OCI-LY7 (cell line): ENCODE measurements around the gene MSANTD3. TPM values are rescaled to one million over a fixed set of nuclear protein-coding genes. Genes with fewer than 3 reads are reported as not detected.

ENCODE experiments used
- BruUV-seq: library from RNA; stranded (reverse); fragments of 400-500 nt; replicated peaks from 2 replicates; lab custom pipeline; 2021; lab: Mats Ljungman, UMichigan
- CTCF ChIA-PET: fragments of 300-600 bp; sonication (Branson Sonifier 250); formaldehyde crosslinking; loops from one replicate; lab custom pipeline; 2022; ENCODE audit warnings: antibody characterized with exemption; ENCODE audit not compliant: unreplicated experiment; lab: Charles Lee
- POLR2A ChIA-PET: fragments of 300-600 bp; sonication (Branson Sonifier 250); formaldehyde crosslinking; loops from one replicate; lab custom pipeline; 2022; ENCODE audit warnings: antibody characterized with exemption; lab: Charles Lee
- DNase-seq: peaks from one replicate; pipeline ENCODE4 v3.0.0-alpha.2; 2015; ENCODE audit warnings: low spot score
- H2AFZ ChIP-seq: fragments of 200-600 bp; sonication (generic), shearing (Covaris generic); 2 replicates; pipeline ENCODE4 v1.6.1; 2014; ENCODE audit warnings: mild to moderate bottlenecking, antibody characterized with exemption, low read length, moderate library complexity
- H3K27ac ChIP-seq: fragments of 200-600 bp; sonication (generic); 2 replicates; pipeline ENCODE4 v1.5.1; 2014; ENCODE audit warnings: mixed run types, low read depth, mild to moderate bottlenecking, moderate library complexity, low read length, inconsistent platforms; ENCODE audit not compliant: poor library complexity, severe bottlenecking
- H3K36me3 ChIP-seq: fragments of 200-600 bp; sonication (generic); 2 replicates; pipeline ENCODE4 v1.6.1; 2014; ENCODE audit warnings: mild to moderate bottlenecking, antibody characterized with exemption, low read length, moderate library complexity, mixed read lengths; ENCODE audit not compliant: insufficient read depth
- H3K4me1 ChIP-seq: fragments of 200-600 bp; sonication (generic); 2 replicates; pipeline ENCODE4 v1.5.1; 2014; ENCODE audit warnings: mild to moderate bottlenecking, low read length; ENCODE audit not compliant: insufficient read depth, poor library complexity, severe bottlenecking
- H3K4me2 ChIP-seq: fragments of 200-600 bp; sonication (generic); 2 replicates; pipeline ENCODE4 v1.6.1; 2014; ENCODE audit warnings: mild to moderate bottlenecking, low read length
- H3K4me3 ChIP-seq: fragments of 200-600 bp; sonication (generic); 2 replicates; pipeline ENCODE4 v1.5.1; 2014; ENCODE audit warnings: mild to moderate bottlenecking, low read depth, low read length; ENCODE audit not compliant: poor library complexity, severe bottlenecking
- H3K79me2 ChIP-seq: fragments of 200-600 bp; sonication (generic); 2 replicates; pipeline ENCODE4 v1.6.1; 2016; ENCODE audit warnings: low read depth, mild to moderate bottlenecking, low read length, moderate library complexity, mixed read lengths; ENCODE audit not compliant: insufficient read depth
- H3K9me2 ChIP-seq: fragments of 200-600 bp; sonication (generic); 2 replicates; pipeline ENCODE4 v1.6.1; 2016; ENCODE audit warnings: mild to moderate bottlenecking, low read length, mixed read lengths; ENCODE audit not compliant: insufficient read depth
- H3K9me3 ChIP-seq: fragments of 200-600 bp; sonication (generic); 2 replicates; pipeline ENCODE4 v1.6.1; 2014; ENCODE audit warnings: mild to moderate bottlenecking, mixed run types, low read length, mixed read lengths
- H4K20me1 ChIP-seq: fragments of 200-600 bp; sonication (generic); 2 replicates; pipeline ENCODE4 v1.6.1; 2014; ENCODE audit warnings: mild to moderate bottlenecking, antibody characterized with exemption, low read length, moderate library complexity, mixed read lengths; ENCODE audit not compliant: insufficient read depth
- EZH2phosphoT487 ChIP-seq: fragments of 200-600 bp; sonication (generic); IDR thresholded peaks from 2 replicates; pipeline ENCODE4 v1.6.1; 2018; ENCODE audit warnings: low read depth, borderline replicate concordance, mild to moderate bottlenecking, mixed run types, antibody characterized with exemption, low read length, moderate library complexity, mixed read lengths
- intact Hi-C: fragments of 100-400 bp; cut with micrococcal nuclease; formaldehyde crosslinking; loops from one replicate; pipeline ENCODE4 v1.10.0; 2022; ENCODE audit not compliant: unreplicated experiment
- total RNA-seq, 2 experiments: library from RNA; depleted of rRNA in 1 of 2; stranded (reverse); fragments of >200 nt in 1 of 2; shearing (Covaris generic) in 1 of 2; gene quantifications; 2 replicates each; pipeline ENCODE4 v1.2.3, GENCODE V29; 2014 to 2022
- TF ChIP-seq, protein P1 (sequence below): fragments of 200-600 bp; sonication (generic); conservative IDR thresholded peaks from 2 replicates; pipeline ENCODE4 v1.5.1; 2014; ENCODE audit warnings: mild to moderate bottlenecking, antibody characterized with exemption, low read length, moderate library complexity, mixed read lengths

Gene MSANTD3
- total RNA-seq, 2 experiments from 2014 or later = 30.5 to 38.0 TPM

DNA sequence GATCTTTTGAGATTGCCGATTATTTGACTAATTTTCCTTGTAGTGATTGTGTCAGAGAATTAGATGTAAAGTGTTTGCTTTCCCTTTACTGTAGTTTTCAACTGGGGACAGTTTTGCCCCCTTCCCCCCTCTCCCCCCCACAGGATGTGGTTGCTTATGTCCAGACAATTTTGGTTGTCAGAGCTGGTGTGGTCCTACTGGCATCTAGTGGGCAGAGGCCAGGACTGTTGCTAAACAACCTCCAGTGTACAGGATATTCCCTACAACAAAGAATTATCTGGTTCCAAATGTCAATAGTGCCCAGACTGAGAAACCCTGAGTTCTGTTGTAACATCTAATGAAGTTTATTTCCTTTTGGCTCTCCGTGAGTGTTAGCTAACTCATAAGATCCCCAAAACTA is 66.0 kb downstream of the MSANTD3 start:
- H3K79me2 ChIP-seq = no peaks in the 10 kb centered on the region
- CTCF ChIA-PET = no interaction called here
- H3K9me2 ChIP-seq = no peaks in the 10 kb centered on the region
- H3K27ac ChIP-seq = no peak overlapping the region
- peak; percentile 33 for DNase-seq
- H3K36me3 ChIP-seq = no peaks in the 10 kb centered on the region
- BruUV-seq = no TSS peak
- intact Hi-C loops = no loop called here
- peak overlapping the region; percentile 27; the same call in 1 of the 2 replicates for H3K4me2 ChIP-seq
- peaks cover 38% of the 10 kb centered on the region for H3K4me1 ChIP-seq
- POLR2A ChIA-PET = interaction anchor here (0.6 to 1.2 kb wide), 3 partner anchors 105 to 1248 kb away, joined by 3 to 5 read pairs (median 3); no protein-coding TSS in a partner anchor
- TF ChIP-seq EZH2phosphoT487 = no peak
- TF ChIP-seq, protein P1, sequence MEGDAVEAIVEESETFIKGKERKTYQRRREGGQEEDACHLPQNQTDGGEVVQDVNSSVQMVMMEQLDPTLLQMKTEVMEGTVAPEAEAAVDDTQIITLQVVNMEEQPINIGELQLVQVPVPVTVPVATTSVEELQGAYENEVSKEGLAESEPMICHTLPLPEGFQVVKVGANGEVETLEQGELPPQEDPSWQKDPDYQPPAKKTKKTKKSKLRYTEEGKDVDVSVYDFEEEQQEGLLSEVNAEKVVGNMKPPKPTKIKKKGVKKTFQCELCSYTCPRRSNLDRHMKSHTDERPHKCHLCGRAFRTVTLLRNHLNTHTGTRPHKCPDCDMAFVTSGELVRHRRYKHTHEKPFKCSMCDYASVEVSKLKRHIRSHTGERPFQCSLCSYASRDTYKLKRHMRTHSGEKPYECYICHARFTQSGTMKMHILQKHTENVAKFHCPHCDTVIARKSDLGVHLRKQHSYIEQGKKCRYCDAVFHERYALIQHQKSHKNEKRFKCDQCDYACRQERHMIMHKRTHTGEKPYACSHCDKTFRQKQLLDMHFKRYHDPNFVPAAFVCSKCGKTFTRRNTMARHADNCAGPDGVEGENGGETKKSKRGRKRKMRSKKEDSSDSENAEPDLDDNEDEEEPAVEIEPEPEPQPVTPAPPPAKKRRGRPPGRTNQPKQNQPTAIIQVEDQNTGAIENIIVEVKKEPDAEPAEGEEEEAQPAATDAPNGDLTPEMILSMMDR = peak; percentile 56
- no peak overlapping the region for H3K4me3 ChIP-seq
- no peaks in the 10 kb centered on the region for H4K20me1 ChIP-seq
- H3K9me3 ChIP-seq = no peaks in the 10 kb centered on the region
- H2AFZ ChIP-seq = peak overlapping the region; percentile 31; the same call in 1 of the 2 replicates

DNA sequence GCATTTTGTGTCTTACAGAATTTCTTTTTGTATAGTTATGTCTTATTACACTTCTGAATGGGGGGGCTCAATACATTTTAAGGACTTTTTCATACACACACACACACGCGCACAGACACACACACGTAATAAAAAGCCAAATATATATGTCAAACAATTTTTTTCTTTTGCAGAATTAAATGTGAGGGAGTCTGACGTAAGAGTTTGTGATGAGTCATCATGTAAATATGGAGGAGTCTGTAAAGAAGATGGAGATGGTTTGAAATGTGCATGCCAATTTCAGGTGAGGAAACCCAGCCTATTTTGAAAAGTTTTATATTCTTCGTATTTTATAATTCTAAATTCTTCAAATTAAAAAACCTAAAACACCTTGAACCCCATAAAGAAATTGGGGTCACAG is 71.6 kb downstream of the MSANTD3 start:
- TF ChIP-seq, protein P1 = no peak
- Histone ChIP-seq H3K9me3 (no peaks in the 10 kb centered on the region), H3K4me1 (peaks cover 17% of the 10 kb centered on the region), H3K4me2 (no peak overlapping the region), H4K20me1 (no peaks in the 10 kb centered on the region), H3K79me2 (no peaks in the 10 kb centered on the region), H3K27ac (no peak overlapping the region), H2AFZ (no peak overlapping the region), H3K4me3 (no peak overlapping the region), H3K36me3 (peaks cover 5% of the 10 kb centered on the region; the same call in 1 of the 2 replicates), H3K9me2 (no peaks in the 10 kb centered on the region)
- DNase-seq = no peak
- POLR2A ChIA-PET = no interaction called here
- CTCF ChIA-PET = no interaction called here
- BruUV-seq = no TSS peak
- intact Hi-C loops = no loop called here

DNA sequence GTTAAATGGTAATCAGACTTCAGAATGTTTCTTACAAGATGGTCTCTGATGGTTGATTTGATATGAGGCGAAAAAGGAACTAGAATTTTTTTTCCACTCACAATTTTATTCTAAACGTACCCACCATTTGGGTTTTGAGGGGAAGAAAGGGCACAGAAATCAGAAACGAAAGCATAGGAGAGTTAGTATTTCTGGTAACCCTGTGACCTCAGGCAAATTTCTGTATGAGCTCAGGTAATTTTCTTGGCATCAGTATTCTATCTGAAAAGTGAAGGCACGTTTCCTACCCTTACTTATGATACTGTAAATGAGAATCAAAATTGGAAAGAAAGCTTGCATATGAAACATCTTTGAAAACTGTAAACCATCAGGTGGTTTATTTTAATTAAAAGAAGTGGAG is 72.5 kb downstream of the MSANTD3 start:
- ChIA-PET CTCF (no interaction called here), POLR2A (interaction anchor here (0.7 kb wide), 1 partner anchor 23 kb away, joined by 3 read pairs; no protein-coding TSS in a partner anchor)
- no TSS peak for BruUV-seq

More for the DNA sequence above, 72.5 kb downstream of the MSANTD3 start:
- H3K4me3 ChIP-seq = peak overlapping the region; percentile 11
- peaks cover 5% of the 10 kb centered on the region; the same call in 1 of the 2 replicates for H3K36me3 ChIP-seq
- DNase-seq = no peak
- peaks cover 15% of the 10 kb centered on the region for H3K4me1 ChIP-seq
- intact Hi-C loops = no loop called here
- H4K20me1 ChIP-seq = no peaks in the 10 kb centered on the region
- H2AFZ ChIP-seq = peak overlapping the region; percentile 42
- no peak overlapping the region for H3K27ac ChIP-seq
- no peaks in the 10 kb centered on the region for H3K9me2 ChIP-seq
- H3K9me3 ChIP-seq = no peaks in the 10 kb centered on the region
- no peak for TF ChIP-seq EZH2phosphoT487
- TF ChIP-seq, protein P1 = no peak
- peak overlapping the region; percentile 55 for H3K4me2 ChIP-seq
- H3K79me2 ChIP-seq = no peaks in the 10 kb centered on the region
